Cardiac fibroblast (primary cell): Measurements from ENCODE around the gene MORF4L1.
"Not testable (repeated sequence)": the region's sequence is repeated elsewhere in the genome, so short reads cannot be mapped to it uniquely, and the experiment has no call there.

ENCODE experiments used
- DNase-seq, 2 donors: peaks; one replicate each; pipeline versions ENCODE4 v3.0.0 to v3.0.0-alpha.2; 2010; ENCODE audit warnings: low read depth in 2 of 2
- H3K4me3 ChIP-seq, 2 donors: replicated peaks in 1 of 2; 1 replicate in 1 of 2; 2 replicates in 1 of 2; pipeline ENCODE4 v1.5.1; 2011; ENCODE audit warnings: low read depth in 2 of 2, low read length in 2 of 2, mild to moderate bottlenecking in 2 of 2, moderate library complexity in 1 of 2
- TF ChIP-seq, protein P1 (sequence below): IDR thresholded peaks from one replicate; pipeline ENCODE4 v1.5.1; 2011; ENCODE audit warnings: low read depth, mild to moderate bottlenecking, low read length, inconsistent platforms

The MORF4L1 gene

GRCh38 chr15:78923480-78924360 is 51.0 kb downstream of the MORF4L1 start:
- no peak for DNase-seq
- TF ChIP-seq, protein P1, sequence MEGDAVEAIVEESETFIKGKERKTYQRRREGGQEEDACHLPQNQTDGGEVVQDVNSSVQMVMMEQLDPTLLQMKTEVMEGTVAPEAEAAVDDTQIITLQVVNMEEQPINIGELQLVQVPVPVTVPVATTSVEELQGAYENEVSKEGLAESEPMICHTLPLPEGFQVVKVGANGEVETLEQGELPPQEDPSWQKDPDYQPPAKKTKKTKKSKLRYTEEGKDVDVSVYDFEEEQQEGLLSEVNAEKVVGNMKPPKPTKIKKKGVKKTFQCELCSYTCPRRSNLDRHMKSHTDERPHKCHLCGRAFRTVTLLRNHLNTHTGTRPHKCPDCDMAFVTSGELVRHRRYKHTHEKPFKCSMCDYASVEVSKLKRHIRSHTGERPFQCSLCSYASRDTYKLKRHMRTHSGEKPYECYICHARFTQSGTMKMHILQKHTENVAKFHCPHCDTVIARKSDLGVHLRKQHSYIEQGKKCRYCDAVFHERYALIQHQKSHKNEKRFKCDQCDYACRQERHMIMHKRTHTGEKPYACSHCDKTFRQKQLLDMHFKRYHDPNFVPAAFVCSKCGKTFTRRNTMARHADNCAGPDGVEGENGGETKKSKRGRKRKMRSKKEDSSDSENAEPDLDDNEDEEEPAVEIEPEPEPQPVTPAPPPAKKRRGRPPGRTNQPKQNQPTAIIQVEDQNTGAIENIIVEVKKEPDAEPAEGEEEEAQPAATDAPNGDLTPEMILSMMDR, result no peak
- H3K4me3 ChIP-seq, result no peak overlapping the region

DNA sequence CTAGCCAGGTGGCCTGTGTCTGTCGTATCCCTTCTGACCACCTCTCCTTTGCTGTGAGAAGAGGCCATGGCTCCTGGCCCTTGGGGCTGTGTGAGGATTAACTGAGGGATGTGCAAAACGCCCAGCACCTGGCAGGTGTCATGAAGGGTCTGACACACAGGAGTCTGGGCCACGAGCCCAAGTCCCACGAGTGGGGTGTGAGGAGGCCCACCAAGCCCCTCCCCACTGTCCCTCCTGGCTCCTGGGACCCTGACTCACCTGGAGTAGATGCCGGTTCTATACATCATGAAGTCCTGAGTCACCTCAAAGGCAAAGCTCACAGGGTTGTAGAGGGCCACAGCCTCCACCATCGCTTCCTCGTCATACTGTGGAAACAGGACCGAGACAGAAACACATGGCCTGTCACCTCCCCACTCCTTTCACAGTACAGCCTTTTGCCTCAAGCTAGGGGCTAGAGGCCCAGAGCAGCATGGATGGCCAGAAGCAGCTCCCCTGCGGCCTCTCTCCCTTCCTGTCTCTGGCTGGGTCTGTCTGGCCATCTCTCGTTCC is 52.5 kb downstream of the MORF4L1 start:
- no peak for DNase-seq
- TF ChIP-seq, protein P1, result no peak

DNA sequence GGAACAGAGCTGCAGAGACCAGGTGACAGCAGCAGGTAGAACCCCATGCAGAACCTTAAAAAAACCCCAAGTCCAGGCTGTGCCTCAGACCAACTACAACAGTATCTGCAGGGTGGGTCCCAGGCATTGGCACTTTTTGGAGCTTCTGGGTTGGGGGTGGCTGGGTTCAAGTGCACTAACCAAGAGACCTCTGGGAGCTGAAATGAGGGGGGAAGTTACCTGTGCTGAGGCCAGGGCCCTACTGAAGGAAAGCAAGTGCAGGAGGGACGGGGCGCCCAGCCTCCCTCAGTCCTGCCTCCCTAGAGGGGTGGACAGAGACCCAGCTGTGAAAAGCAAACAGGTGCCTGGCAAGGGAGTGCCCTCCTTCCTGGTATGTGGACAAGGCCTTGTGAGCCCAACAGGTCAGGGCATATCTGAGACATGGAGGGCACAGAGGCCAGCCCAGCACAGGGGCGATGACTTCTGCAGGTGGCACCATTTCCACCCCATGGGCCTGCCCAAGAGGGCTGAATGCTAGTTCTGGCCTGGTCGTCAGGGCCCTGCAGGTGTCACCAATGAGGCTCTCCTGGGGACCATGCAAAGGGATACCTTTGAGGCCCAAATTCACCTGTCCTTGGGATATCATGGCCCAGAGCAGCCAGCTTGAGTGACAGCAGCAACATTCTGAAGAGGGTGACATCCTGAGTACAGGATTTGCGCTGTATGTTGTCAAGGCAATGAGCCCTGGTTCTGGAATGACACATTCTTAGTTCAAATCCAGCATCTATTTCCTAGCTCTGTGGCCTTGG is 53.5 kb downstream of the MORF4L1 start:
- no peak for DNase-seq
- TF ChIP-seq, protein P1, result no peak
- no peak overlapping the region for H3K4me3 ChIP-seq

More for the DNA sequence above, 52.5 kb downstream of the MORF4L1 start:
- H3K4me3 ChIP-seq, result no peak overlapping the region

DNA sequence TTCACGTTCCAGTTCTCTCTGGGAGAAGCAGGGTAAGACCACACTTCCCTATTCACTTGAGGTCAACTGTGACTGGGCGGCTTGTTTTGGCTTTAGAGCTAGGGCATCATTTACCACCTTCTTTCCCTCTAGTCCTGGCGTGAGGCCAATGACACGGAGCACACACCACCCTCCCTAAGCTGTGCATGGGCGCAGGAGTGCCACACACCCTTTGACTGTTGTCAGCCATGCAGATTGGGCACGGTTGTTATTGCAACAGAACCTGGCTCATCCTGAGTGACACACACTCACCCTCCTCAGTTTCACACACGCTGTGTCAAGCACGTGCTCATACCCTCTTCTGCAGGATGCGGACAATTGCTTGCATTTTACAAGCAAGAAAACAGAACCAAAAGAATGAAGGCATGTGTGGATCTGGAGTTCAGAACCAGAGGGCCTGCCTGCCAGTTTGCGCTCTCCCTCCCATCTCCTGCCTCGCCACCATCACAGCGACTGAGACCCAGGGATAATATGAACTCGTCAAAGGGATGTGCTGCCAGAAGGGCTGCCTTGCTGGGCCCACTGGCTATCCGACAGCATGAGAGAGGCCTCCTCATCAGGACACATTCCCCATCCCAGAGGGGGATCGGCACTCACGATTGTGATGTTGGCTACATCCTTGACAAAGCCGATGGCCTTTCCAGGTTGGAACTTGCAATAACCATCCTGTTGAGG is 54.5 kb downstream of the MORF4L1 start:
- H3K4me3 ChIP-seq, result no peak overlapping the region
- DNase-seq, result no peak
- TF ChIP-seq, protein P1, result no peak

GRCh38 chr15:78928176-78928575 is 55.5 kb downstream of the MORF4L1 start:
- DNase-seq, H3K4me3 ChIP-seq: not testable (repeated sequence)

GRCh38 chr15:78928616-78929093 is 56.0 kb downstream of the MORF4L1 start:
- H3K4me3 ChIP-seq, result no peak overlapping the region
- TF ChIP-seq, protein P1, result no peak
- DNase-seq, result no peak
